ENCODE data around the gene MZT2B.
A peak's percentile ranks its signal among the peaks of the same experiment; 100 is the strongest.
"Not testable (repeated sequence)": the region's sequence is repeated elsewhere in the genome, so short reads cannot be mapped to it uniquely, and the experiment has no call there.

The MZT2B gene

DNA sequence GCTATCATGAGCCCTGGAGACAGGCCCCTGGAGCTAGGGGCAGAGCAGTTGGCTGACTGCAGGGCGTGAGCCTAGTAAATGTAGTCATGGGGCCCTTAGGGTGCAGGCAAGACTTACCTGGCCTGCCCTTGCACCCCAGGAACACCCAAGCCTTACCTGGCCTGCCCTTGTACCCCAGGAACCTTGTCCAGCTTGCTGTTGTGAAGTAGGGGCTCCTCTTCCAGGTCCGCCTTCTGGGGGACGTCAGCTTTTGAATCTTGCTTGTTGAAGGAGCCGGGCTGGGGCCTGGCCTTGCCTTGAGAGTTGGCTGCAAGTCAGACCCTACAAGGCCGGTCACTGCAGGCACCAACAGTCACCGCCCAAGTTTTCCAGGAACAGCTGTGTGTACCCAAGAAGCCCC lies 41.1 kb upstream of the MZT2B start:
- H3K27me3 ChIP-seq (ENCODE audit: insufficient read depth, low read depth), result not testable (repeated sequence)

DNA sequence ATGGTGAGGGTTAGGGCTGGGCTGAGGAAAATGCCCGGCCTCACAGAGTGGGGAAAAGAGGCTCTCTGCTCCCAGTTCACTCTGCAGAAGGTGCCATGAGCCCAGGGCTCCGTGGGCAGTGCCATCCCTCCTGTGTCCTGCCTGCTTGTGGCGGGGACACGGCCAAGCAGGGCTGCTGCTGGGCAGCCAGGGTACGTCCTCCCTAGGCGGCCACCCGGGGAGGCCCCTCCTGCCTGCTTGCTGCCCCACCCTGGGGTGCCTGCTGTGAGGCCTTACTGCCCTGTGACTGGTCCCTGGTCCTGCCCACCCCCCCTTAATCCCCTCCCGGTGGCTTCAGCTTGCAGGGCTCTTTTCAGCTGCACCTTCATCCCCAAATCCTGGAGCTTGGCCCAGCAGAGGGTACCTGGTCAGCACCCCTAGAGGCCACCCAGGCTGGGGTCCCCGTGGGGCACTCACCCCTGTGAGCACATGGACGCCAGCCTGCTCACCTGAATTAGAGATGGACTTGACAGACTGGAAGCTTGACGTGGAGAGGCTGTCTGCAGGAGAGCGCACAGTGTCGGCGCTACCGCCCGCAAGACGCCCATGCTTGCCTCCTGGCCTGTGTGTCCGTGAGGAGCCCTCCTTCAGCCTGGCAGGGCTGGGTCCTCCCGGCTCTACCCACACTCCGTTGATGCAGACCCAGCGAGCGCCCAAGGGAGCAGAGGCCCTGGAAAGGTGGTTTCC lies 40.3 kb upstream of the MZT2B start:
- not testable (repeated sequence) for H2AFZ ChIP-seq (ENCODE audit: low read depth); H3K27me3 ChIP-seq (ENCODE audit: insufficient read depth, low read depth); H3K36me3 ChIP-seq (ENCODE audit: insufficient read depth); H3K9ac ChIP-seq; H3K27ac ChIP-seq; H3K4me3 ChIP-seq (IDR thresholded peaks at IDR 0.05; ENCODE audit: insufficient read depth, low read depth, low read length); H4K20me1 ChIP-seq (ENCODE audit: insufficient read depth); H3K79me2 ChIP-seq (ENCODE audit: insufficient read depth, low read depth); H3K4me1 ChIP-seq (ENCODE audit: low read depth, poor library complexity, severe bottlenecking); H3K4me2 ChIP-seq

More for the DNA sequence above, 41.1 kb upstream of the MZT2B start:
- H3K79me2 ChIP-seq (ENCODE audit: insufficient read depth, low read depth); H3K9ac ChIP-seq; H3K4me2 ChIP-seq; H2AFZ ChIP-seq (ENCODE audit: low read depth); H3K4me3 ChIP-seq (IDR thresholded peaks at IDR 0.05; ENCODE audit: insufficient read depth, low read depth, low read length); H4K20me1 ChIP-seq (ENCODE audit: insufficient read depth); H3K36me3 ChIP-seq (ENCODE audit: insufficient read depth); H3K4me1 ChIP-seq (ENCODE audit: low read depth, poor library complexity, severe bottlenecking); H3K27ac ChIP-seq: not testable (repeated sequence)

DNA sequence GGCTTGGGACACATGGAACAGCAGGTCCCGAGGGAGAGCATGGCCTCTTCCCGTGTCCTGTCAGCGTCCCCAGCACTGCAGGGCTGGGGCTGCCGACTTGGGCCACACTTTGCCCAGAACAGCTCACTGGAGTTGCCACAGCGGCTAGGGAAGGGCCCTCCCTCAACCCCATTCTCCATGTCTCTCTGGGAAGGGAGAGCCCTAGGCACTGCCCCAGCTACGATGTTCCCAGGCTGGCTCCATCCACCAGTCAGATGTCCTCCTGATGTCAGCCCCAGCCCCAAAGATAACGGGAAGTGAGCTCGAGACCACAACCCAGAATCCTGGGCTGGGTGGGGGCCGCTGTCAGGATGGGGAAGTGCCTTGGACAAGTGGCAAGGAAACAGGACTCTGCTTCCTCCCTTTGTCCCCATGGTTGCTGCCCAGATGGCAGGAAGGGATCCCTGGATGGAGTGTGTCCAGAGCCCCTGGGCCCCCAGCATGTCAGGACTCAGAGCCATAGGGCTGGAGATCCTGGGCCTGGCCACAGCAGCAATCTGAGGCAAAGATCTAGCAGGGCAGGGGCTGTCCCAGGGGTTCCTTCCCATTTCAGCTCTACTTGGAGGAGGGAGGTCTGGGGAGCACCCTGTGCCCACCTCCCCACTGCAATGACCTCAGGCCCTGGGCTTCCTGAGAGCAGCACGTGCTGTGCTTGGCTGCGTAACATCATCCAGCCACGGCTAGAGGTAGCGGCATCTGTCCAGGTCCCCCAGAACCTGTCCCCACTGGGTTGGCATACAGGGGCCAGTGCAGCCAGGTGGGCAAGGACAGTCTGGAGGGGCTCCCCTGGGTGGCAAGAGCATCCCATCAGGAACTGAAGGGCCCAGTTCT lies 39.4 kb upstream of the MZT2B start:
- H3K4me3 ChIP-seq (IDR thresholded peaks at IDR 0.05; ENCODE audit: insufficient read depth, low read depth, low read length); H3K79me2 ChIP-seq (ENCODE audit: insufficient read depth, low read depth); H2AFZ ChIP-seq (ENCODE audit: low read depth); H3K27ac ChIP-seq; H3K9ac ChIP-seq; H3K36me3 ChIP-seq (ENCODE audit: insufficient read depth); H4K20me1 ChIP-seq (ENCODE audit: insufficient read depth); H3K4me1 ChIP-seq (ENCODE audit: low read depth, poor library complexity, severe bottlenecking); H3K4me2 ChIP-seq; H3K27me3 ChIP-seq (ENCODE audit: insufficient read depth, low read depth): not testable (repeated sequence)

DNA sequence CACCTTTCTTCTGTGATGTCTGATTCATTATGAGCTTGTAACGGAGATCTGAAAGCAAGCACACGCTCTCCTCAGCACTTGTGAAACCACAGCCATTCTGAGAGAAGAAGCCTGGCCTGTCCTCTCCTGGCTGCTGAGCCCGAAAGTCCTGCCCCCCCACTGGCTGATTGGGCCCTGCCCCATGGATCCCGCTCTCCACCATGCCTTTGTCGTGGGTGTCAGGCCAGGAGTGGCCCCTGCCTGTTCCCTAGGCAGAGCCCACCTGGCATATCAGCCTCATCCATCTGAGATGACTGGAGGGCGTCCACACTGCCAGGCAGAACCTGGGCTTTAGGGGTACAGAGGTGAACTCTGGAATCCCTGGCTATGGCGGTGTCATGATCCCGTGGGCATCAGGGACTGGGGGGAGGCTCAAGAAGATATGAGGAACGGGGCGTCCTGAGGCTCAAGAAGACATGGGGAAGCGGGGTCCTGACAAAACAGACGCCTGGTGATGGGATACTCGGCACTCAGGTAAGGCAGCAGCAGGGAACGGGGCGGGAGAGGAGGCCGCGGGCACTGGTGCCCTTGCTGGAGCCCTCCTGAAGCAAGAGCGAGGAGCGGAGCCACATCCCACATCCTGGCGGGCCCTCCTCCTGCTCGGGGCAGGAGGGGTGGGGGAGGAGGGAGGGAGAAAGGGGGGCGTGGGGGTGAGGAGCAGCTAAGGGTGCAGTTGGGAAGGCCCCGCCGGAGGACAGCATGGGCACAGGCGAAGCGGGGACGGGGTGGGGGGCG lies 38.6 kb upstream of the MZT2B start:
- H3K4me3 ChIP-seq (IDR thresholded peaks at IDR 0.05; ENCODE audit: insufficient read depth, low read depth, low read length); H3K79me2 ChIP-seq (ENCODE audit: insufficient read depth, low read depth); H4K20me1 ChIP-seq (ENCODE audit: insufficient read depth); H2AFZ ChIP-seq (ENCODE audit: low read depth); H3K4me1 ChIP-seq (ENCODE audit: low read depth, poor library complexity, severe bottlenecking); H3K27ac ChIP-seq; H3K27me3 ChIP-seq (ENCODE audit: insufficient read depth, low read depth); H3K9ac ChIP-seq; H3K36me3 ChIP-seq (ENCODE audit: insufficient read depth); H3K4me2 ChIP-seq: not testable (repeated sequence)

DNA sequence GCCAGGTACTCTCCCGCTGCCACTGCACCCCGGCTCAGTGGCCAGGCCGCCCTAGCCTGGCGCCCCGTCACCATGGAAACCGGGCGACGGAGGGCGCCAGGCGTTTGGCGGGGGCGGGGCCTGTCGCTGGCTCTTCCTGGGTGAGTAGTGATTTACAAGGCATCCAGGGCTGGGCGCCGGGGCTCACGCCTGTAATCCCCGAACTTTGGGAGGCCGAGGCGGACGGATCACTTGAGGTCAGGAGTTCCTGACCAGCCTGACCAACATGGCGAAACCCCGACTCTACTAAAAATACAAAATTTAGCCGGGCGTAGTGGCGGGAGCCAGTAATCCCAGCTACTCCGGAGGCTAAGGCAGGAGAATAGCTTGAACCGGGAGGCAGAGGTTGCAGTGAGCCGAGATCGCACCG lies 37.1 kb upstream of the MZT2B start, which contains the start of gene CCDC74B:
TSS of gene CCDC74B (minus strand) at position 107 of the 409 bp plus-strand sequence. CDS start 116 bp downstream, outside the sequence.
- not testable (repeated sequence) for H4K20me1 ChIP-seq (ENCODE audit: insufficient read depth); H3K27ac ChIP-seq; H3K9ac ChIP-seq

DNA sequence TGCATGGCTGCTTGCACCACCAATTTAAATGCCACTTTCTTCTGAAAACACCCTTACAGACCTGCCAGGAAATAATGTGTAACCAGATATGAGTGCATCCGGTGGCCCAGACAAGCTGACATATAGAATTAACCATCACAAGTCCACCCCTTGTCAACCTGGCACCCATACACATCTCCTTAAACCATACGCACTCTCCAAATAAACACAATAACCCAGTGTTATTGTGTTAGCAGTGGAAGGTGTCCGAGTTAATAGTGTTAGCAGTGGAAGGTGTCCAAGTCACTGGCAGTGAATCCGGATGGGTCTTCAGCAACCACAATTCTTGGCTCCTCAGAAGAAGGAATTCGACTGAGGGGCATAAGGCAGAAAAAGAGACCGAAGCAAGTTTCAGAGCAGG lies 33.5 kb upstream of the MZT2B start:
- not testable (repeated sequence) for H3K4me1 ChIP-seq (ENCODE audit: low read depth, poor library complexity, severe bottlenecking); H4K20me1 ChIP-seq (ENCODE audit: insufficient read depth); H3K9ac ChIP-seq; H3K27ac ChIP-seq; H3K4me3 ChIP-seq (IDR thresholded peaks at IDR 0.05; ENCODE audit: insufficient read depth, low read depth, low read length); H3K79me2 ChIP-seq (ENCODE audit: insufficient read depth, low read depth); H3K27me3 ChIP-seq (ENCODE audit: insufficient read depth, low read depth); H2AFZ ChIP-seq (ENCODE audit: low read depth); H3K4me2 ChIP-seq; H3K36me3 ChIP-seq (ENCODE audit: insufficient read depth)

More for the DNA sequence above, 37.1 kb upstream of the MZT2B start, which contains the start of gene CCDC74B:
- H3K4me2 ChIP-seq, result peak within 1 kb of the TSS; percentile 34; the same call in 1 of the 2 replicates
- not testable (repeated sequence) for H3K36me3 ChIP-seq (ENCODE audit: insufficient read depth); H3K4me3 ChIP-seq (IDR thresholded peaks at IDR 0.05; ENCODE audit: insufficient read depth, low read depth, low read length); H3K79me2 ChIP-seq (ENCODE audit: insufficient read depth, low read depth); H3K4me1 ChIP-seq (ENCODE audit: low read depth, poor library complexity, severe bottlenecking); H3K27me3 ChIP-seq (ENCODE audit: insufficient read depth, low read depth)
- H2AFZ ChIP-seq (ENCODE audit: low read depth), result peak within 1 kb of the TSS; percentile 66

Data from KMS-11 (cell line).